GM12891 (cell line): ENCODE results near the gene UBE3B.

ENCODE experiments used
- DNase-seq: peaks from one replicate; pipeline ENCODE4 v3.0.0; 2011; ENCODE audit warnings: low spot score; ENCODE audit not compliant: insufficient read length
- FAIRE-seq: peaks from 2 replicates; lab custom pipeline; 2011; peaks lifted over from hg19 to GRCh38; lab: Jason Lieb, UNC
- PAX5 ChIP-seq: IDR thresholded peaks from 2 replicates; pipeline ENCODE4 v1.6.1; 2011; ENCODE audit warnings: low read length, moderate library complexity, mild to moderate bottlenecking; ENCODE audit not compliant: insufficient read depth, severe bottlenecking
- POLR2A ChIP-seq: IDR thresholded peaks from 2 replicates; pipeline ENCODE4 v1.6.1; 2011; ENCODE audit warnings: low read depth, low read length, control low read depth
- POLR2AphosphoS5 ChIP-seq: IDR thresholded peaks from 2 replicates; pipeline ENCODE4 v1.6.1; 2011; ENCODE audit warnings: low read depth, low read length, control low read depth
- POU2F2 ChIP-seq: IDR thresholded peaks from 2 replicates; pipeline ENCODE4 v1.6.1; 2011; ENCODE audit warnings: low read depth, mild to moderate bottlenecking, control low read depth, low read length, moderate library complexity
- SPI1 ChIP-seq: IDR thresholded peaks from 2 replicates; pipeline ENCODE4 v1.6.1; 2011; ENCODE audit warnings: low read depth, low read length, control low read depth
- TAF1 ChIP-seq: IDR thresholded peaks from 2 replicates; pipeline ENCODE4 v1.6.1; 2011; ENCODE audit warnings: low read depth, low read length, control low read depth

The UBE3B gene

DNA sequence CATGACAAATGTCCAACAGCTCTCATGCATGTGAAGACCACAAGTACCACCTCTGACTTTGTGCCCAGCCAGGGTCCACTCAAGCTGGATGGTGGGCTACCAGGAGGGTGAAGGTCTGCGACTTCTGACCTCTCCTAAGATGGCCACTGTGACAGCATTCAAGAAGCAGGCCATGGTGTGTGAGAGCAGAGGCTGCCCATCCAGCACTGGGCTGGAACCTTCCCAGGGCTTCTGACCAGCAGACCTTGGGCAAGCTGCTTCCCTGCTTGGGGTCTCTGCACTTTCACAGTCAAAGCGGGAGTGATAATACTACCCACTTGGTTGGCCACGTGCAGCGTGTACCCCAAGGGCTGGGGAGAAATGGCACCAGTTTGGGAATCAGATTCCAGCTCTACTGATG lies 85.4 kb downstream of the UBE3B start:
- DNase-seq, result no peak
- no peak for FAIRE-seq
- TF ChIP-seq POLR2A (no peak), PAX5 (no peak), SPI1 (no peak), POU2F2 (no peak), POLR2AphosphoS5 (no peak), TAF1 (no peak)

DNA sequence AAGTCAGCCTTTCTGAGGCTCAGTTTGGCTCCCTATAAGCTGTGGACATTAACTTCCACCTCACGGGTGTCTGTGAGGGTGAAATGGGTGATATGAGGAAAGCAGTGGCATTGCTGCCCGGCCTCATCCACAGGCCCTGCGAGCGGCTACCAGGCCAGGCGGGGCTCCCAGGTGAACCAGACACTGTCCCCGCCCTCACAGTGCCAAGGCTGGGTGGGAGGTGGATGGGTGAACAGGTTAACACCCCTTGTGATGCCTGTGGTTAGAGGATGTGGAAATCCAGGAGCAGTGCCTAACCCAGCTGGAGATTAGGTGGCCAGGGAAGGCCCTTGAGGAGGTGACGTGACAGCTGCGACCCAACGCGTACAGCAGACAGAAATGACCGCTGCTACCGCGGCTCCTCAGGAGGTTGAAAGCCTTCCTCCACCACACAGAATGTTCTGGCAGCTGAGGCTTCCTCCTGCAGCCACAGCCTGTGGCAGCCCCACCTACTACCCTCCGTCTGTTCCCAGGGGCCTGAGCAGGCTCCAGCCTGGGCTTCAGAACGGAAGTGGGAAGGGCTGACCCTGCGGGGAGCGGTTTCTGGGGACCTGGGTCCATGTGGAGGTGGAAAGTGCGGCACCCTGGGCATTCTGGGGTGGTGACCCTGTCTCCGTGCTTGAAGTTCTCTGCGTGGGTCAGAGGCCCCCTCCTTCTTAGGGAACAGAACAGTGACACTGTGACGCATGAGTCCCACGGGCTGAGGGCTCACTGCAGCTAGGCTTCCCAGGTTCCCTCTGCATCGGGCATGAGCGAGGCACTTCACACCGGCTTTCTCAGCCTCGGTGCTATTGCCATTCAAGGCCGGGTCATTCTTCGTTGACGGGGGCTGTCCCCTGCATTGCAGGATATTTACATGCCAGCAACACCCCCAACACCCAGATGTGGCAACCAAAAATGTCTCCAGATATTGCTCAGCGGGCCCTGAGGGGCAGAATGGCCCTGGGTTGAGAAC lies 86.2 kb downstream of the UBE3B start:
- TF ChIP-seq PAX5 (no peak), SPI1 (no peak), POLR2A (no peak), TAF1 (no peak), POLR2AphosphoS5 (no peak)
- DNase-seq (no peak), FAIRE-seq (no peak)

DNA sequence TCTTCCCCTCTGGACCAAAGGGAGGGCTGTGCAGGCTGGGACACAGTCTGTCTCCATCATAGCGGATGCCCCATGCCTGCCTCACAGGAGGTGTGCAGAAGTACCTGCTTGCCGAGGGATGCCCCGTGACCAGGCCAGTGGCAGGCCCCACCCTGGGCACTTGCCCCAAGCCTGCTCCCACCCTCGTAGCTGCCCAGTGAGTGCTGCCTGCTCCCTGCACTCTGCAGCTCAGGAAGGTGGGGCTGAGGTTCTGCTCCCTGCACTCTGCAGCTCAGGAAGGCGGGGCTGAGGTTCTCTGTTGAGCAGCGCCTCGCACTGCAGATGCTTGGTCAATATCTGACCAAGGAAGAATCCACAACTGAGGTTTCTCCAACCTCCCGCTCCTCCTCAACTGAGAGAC lies 89.0 kb downstream of the UBE3B start:
- DNase-seq (no peak), FAIRE-seq (no peak)
- TF ChIP-seq POLR2A, result no peak
- no peak for TF ChIP-seq POU2F2
- no peak for TF ChIP-seq PAX5
- no peak for TF ChIP-seq TAF1
- TF ChIP-seq POLR2AphosphoS5, result no peak
- TF ChIP-seq SPI1, result no peak

GRCh38 chr12:109567296-109567695 lies 89.9 kb downstream of the UBE3B start:
- DNase-seq (no peak), FAIRE-seq (no peak)
- TF ChIP-seq POLR2A (no peak), SPI1 (no peak)

- FAIRE-seq (no peak), DNase-seq (no peak)
- no peak for TF ChIP-seq POLR2AphosphoS5
- TF ChIP-seq POU2F2, result no peak
- no peak for TF ChIP-seq SPI1
- TF ChIP-seq PAX5, result no peak
- no peak for TF ChIP-seq TAF1
- no peak for TF ChIP-seq POLR2A
These were observed 90.5 kb downstream of the UBE3B start for GRCh38 chr12:109567967-109568366.

GRCh38 chr12:109568486-109568885 lies 91.1 kb downstream of the UBE3B start:
- no peak for FAIRE-seq
- TF ChIP-seq POLR2A (no peak), PAX5 (no peak), POLR2AphosphoS5 (no peak), TAF1 (no peak), SPI1 (no peak), POU2F2 (no peak)
- no peak for DNase-seq

DNA sequence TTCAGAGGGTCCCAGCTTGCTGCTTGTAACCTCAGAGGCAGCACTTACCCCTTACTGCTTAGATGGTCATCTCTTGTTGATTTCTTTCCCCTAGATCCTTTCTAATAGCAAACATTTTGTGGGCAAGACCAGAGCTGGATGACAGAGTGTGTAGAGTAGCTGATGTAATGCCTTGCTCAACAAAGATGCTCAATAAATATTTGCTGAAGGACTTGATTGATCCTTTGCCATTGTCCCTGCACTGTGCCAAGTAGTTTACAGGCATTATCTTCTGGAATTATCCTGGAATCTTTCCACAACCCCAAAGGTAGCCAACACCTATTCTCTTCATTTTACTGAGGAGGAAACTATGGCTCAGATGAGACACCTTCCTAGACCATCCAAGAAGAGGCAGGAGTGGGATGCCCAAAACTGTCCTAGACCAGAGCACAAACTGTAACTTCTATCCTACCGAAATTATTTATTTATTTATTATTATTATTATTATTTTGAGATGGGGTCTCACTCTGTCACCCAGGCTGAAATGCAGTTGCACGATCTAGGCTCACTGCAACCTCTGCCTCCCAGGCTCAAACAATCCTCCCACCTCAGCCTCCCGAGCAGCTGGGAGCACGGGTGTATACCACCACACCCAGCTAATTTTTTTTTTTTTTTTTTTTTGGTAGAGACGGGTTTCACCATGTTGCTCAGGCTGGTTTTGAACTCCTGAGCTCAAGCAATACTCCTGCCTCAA lies 94.5 kb downstream of the UBE3B start:
- TF ChIP-seq PAX5 (no peak), SPI1 (no peak), POLR2A (no peak), POLR2AphosphoS5 (no peak), POU2F2 (no peak)
- FAIRE-seq (no peak), DNase-seq (no peak)

DNA sequence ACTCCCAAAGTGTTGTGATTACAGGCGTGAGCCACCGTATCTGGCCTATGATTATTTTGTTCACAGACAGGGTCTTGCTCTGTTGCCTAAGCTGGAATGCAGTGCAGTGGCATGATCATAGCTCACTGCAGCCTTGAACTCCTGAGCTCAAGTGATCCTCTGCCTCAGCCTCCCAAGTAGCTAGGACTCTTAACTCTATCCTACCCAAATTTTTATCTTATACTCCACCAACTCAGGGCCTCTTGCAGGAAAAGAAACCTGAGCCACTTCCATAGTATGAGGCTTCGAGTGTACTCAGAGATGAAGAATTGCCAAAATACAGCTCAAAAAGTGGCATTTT lies 95.0 kb downstream of the UBE3B start:
- FAIRE-seq (no peak), DNase-seq (no peak)
- no peak for TF ChIP-seq PAX5
- TF ChIP-seq SPI1, result no peak
- no peak for TF ChIP-seq POLR2A
- no peak for TF ChIP-seq POLR2AphosphoS5
- TF ChIP-seq POU2F2, result no peak
- TF ChIP-seq TAF1, result no peak

DNA sequence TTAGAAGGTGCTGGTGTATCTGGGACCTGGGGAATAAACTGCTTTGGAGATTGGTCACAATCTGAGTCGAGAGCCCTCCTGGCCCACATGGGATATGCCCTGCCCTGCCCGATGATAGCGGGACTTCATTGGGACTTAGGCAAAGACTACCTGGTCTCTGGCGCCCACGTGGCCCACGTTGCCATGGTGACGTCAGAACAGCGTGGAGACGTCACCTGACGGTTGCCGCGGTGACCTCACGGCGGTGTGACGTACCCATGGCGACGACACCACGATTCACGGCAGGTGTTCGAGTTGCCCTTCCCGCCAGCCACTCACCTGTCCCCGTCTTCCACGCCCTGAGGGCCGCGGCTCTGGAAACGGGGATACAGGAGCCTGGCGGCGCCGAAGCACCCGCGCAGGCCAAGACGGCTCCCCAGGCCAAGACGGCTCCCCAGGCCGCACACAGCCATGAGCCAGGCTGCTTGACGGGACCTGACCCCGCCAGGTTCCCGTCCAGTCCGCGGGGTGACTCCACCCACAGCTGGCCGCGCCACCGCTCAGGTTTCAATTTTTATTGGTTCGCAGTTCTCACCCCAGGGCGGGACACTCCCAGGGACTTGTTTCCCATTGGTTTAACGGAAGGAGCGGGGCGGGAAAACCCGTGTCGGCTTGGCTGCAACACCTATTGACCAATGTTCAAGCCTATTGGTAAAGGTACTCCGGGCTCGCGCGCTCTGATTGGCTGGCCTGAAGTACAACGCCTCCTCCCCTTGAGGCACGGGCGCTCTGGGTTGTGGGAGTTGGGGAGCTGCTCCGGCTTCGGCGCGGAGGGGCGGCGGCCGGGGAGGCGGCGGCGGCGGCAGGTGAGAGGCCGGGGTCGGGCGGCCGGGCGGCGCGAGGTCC lies 95.8 kb downstream of the UBE3B start, which contains the start of the genes MMAB and MVK:
TSS of gene MMAB (minus strand) at position 476 of the 885 bp plus-strand sequence. CDS start at position 452, 24 bp downstream.
TSS of gene MVK (plus strand) at position 766 of the 885 bp plus-strand sequence. CDS start 1,029 bp downstream, outside the sequence.
- FAIRE-seq (peak; percentile 99), DNase-seq (peak; percentile 98)
- TF ChIP-seq POLR2AphosphoS5 (peak; percentile 65; the same call in 1 of the 2 replicates), POU2F2 (0 out of 2 replicates have a peak, but pooled peaks have one; percentile 34), SPI1 (no peak), POLR2A (peak; percentile 62; the same call in 1 of the 2 replicates), TAF1 (peak; percentile 30; the same call in 1 of the 2 replicates), PAX5 (no peak)
